GM19193 (cell line): ENCODE results near the gene NTF3.

ENCODE experiments used
- POLR2A ChIP-seq: IDR thresholded peaks from 4 replicates; pipeline ENCODE4 v1.6.1; 2011; ENCODE audit not compliant: insufficient read depth, insufficient read length; ENCODE audit errors: extremely low read depth

Gene NTF3

GRCh38 chr12:5489017-5489416, 57.1 kb downstream of the NTF3 start:
- no peak for TF ChIP-seq POLR2A

- no peak for TF ChIP-seq POLR2A
Measured at GRCh38 chr12:5489760-5490406, 58.0 kb downstream of the NTF3 start.

GRCh38 chr12:5492562-5492961, 60.7 kb downstream of the NTF3 start:
- TF ChIP-seq POLR2A, result no peak

- TF ChIP-seq POLR2A, result no peak
Measured at GRCh38 chr12:5493018-5493417, 61.1 kb downstream of the NTF3 start.

- no peak for TF ChIP-seq POLR2A
Measured at GRCh38 chr12:5494343-5494742, 62.4 kb downstream of the NTF3 start.

- TF ChIP-seq POLR2A, result no peak
Measured at GRCh38 chr12:5497329-5498053, 65.6 kb downstream of the NTF3 start.

- TF ChIP-seq POLR2A, result no peak
Measured at GRCh38 chr12:5498076-5498475, 66.2 kb downstream of the NTF3 start.

- TF ChIP-seq POLR2A, result no peak
Measured at GRCh38 chr12:5498806-5499205, 66.9 kb downstream of the NTF3 start.

GRCh38 chr12:5499566-5500330, 67.8 kb downstream of the NTF3 start:
- no peak for TF ChIP-seq POLR2A

GRCh38 chr12:5500331-5500659, 68.4 kb downstream of the NTF3 start:
- no peak for TF ChIP-seq POLR2A

- TF ChIP-seq POLR2A, result no peak
Measured at GRCh38 chr12:5503774-5504173, 71.9 kb downstream of the NTF3 start.

- TF ChIP-seq POLR2A, result no peak
Measured at GRCh38 chr12:5505116-5505515, 73.2 kb downstream of the NTF3 start.

- TF ChIP-seq POLR2A, result no peak
Measured at GRCh38 chr12:5505751-5506150, 73.8 kb downstream of the NTF3 start.

GRCh38 chr12:5506295-5506694, 74.4 kb downstream of the NTF3 start:
- TF ChIP-seq POLR2A, result no peak

GRCh38 chr12:5506821-5507231, 74.9 kb downstream of the NTF3 start:
- TF ChIP-seq POLR2A, result no peak
